Measurements from ENCODE around the gene HNRNPA0. TPM values are rescaled to one million over a fixed set of nuclear protein-coding genes. Genes with fewer than 3 reads are reported as not detected.

HNRNPA0 gene
- total and polyA plus RNA-seq, 2 donors (not counting 1 experiment from before 2014, with no cell fraction given), result 31.5 to 34.2 TPM

GRCh38 chr5:137714946-137715345, 39.2 kb downstream of the HNRNPA0 start:
- intact Hi-C loops (cut with micrococcal nuclease), result no loop called here
- Histone ChIP-seq H3K9ac (ENCODE audit: low read length) (no peak overlapping the region), H3K27ac (ENCODE audit: low read length in 2 of 2) (no peak overlapping the region), H3K4me1 (ENCODE audit: control insufficient read depth in 2 of 2, insufficient read depth in 2 of 2, low read length in 2 of 2) (no peaks in the 10 kb centered on the region), H3K4me3 (ENCODE audit: control extremely low read depth in 1 of 5, extremely low read depth in 1 of 5, insufficient read depth in 1 of 5, low read depth in 2 of 5, low read length in 4 of 5) (no peak overlapping the region), H3K4me2 (replicated peaks; ENCODE audit: low read depth, low read length, poor library complexity, severe bottlenecking) (no peak overlapping the region), H4K20me1 (ENCODE audit: control insufficient read depth, insufficient read depth, low read length, poor library complexity, severe bottlenecking) (no peaks in the 10 kb centered on the region), H3K9me3 (ENCODE audit: control extremely low read depth in 1 of 3, control insufficient read depth in 2 of 3, insufficient read depth in 1 of 3, low read length in 2 of 3) (peaks cover 0 to 4% (median 2%) of the 10 kb centered on the region in 3 donors), H3K36me3 (replicated peaks in 1 of 2; ENCODE audit: control extremely low read depth in 1 of 2, control insufficient read depth in 1 of 2, extremely low read depth in 1 of 2, insufficient read depth in 2 of 2, low read length in 1 of 2) (no peaks in the 10 kb centered on the region), H2AFZ (ENCODE audit: insufficient read depth, low read depth, low read length, poor library complexity, severe bottlenecking) (no peak overlapping the region), H3K79me2 (ENCODE audit: control insufficient read depth, insufficient read depth, low read length) (no peaks in the 10 kb centered on the region), H3K27me3 (replicated peaks in 1 of 4; ENCODE audit: control extremely low read depth in 1 of 4, control insufficient read depth in 3 of 4, insufficient read depth in 4 of 4, low read length in 3 of 4) (no peaks in the 10 kb centered on the region)
- POLR2A ChIA-PET, result no interaction called here
- Mint-ChIP-seq H3K9me3 (ENCODE audit: insufficient read depth) (no peaks in the 10 kb centered on the region), H3K27ac (no peak overlapping the region), H3K4me3 (no peak overlapping the region), H3K4me1 (no peaks in the 10 kb centered on the region), H3K27me3 (no peaks in the 10 kb centered on the region)
- TF ChIP-seq CTCF (IDR thresholded peaks at IDR 0.05) (no peak), EZH2 (IDR thresholded peaks at IDR 0.05; ENCODE audit: borderline replicate concordance, insufficient read depth, low read depth, low read length, poor library complexity, severe bottlenecking) (no peak)
- DNase-seq, result no peak
- ATAC-seq (ENCODE audit: low read depth), result no peak
- CTCF ChIA-PET, result no interaction called here

GRCh38 chr5:137714494-137714893, 39.7 kb downstream of the HNRNPA0 start:
- H4K20me1 ChIP-seq (ENCODE audit: control insufficient read depth, insufficient read depth, low read length, poor library complexity, severe bottlenecking), result no peaks in the 10 kb centered on the region
- no peak overlapping the region for H2AFZ ChIP-seq (ENCODE audit: insufficient read depth, low read depth, low read length, poor library complexity, severe bottlenecking)
- Mint-ChIP-seq H3K27me3 (no peaks in the 10 kb centered on the region), H3K27ac (no peak overlapping the region), H3K9me3 (ENCODE audit: insufficient read depth) (no peaks in the 10 kb centered on the region), H3K4me1 (no peaks in the 10 kb centered on the region), H3K4me3 (no peak overlapping the region)
- no peaks in the 10 kb centered on the region for H3K36me3 ChIP-seq (replicated peaks in 1 of 2; ENCODE audit: control extremely low read depth in 1 of 2, control insufficient read depth in 1 of 2, extremely low read depth in 1 of 2, insufficient read depth in 2 of 2, low read length in 1 of 2)
- no peak overlapping the region for H3K4me3 ChIP-seq (ENCODE audit: control extremely low read depth in 1 of 5, extremely low read depth in 1 of 5, insufficient read depth in 1 of 5, low read depth in 2 of 5, low read length in 4 of 5)
- H3K4me2 ChIP-seq (replicated peaks; ENCODE audit: low read depth, low read length, poor library complexity, severe bottlenecking), result no peak overlapping the region
- WGBS (ENCODE audit: insufficient coverage), result no CpG with 5 or more reads among the region's 2 CpGs
- H3K9ac ChIP-seq (ENCODE audit: low read length), result no peak overlapping the region
- no peak for ATAC-seq (ENCODE audit: low read depth)
- POLR2A ChIA-PET, result no interaction called here
- intact Hi-C loops (cut with micrococcal nuclease), result no loop called here
- TF ChIP-seq CTCF (IDR thresholded peaks at IDR 0.05), result no peak
- no peak for TF ChIP-seq EZH2 (IDR thresholded peaks at IDR 0.05; ENCODE audit: borderline replicate concordance, insufficient read depth, low read depth, low read length, poor library complexity, severe bottlenecking)
- no peaks in the 10 kb centered on the region for H3K27me3 ChIP-seq (replicated peaks in 1 of 4; ENCODE audit: control extremely low read depth in 1 of 4, control insufficient read depth in 3 of 4, insufficient read depth in 4 of 4, low read length in 3 of 4)
- no peaks in the 10 kb centered on the region for H3K79me2 ChIP-seq (ENCODE audit: control insufficient read depth, insufficient read depth, low read length)
- H3K4me1 ChIP-seq (ENCODE audit: control insufficient read depth in 2 of 2, insufficient read depth in 2 of 2, low read length in 2 of 2), result no peaks in the 10 kb centered on the region
- H3K27ac ChIP-seq (ENCODE audit: low read length in 2 of 2), result no peak overlapping the region
- H3K9me3 ChIP-seq (ENCODE audit: control extremely low read depth in 1 of 3, control insufficient read depth in 2 of 3, insufficient read depth in 1 of 3, low read length in 2 of 3), result peaks cover 0 to 4% (median 2%) of the 10 kb centered on the region in 3 donors
- DNase-seq, result no peak
- CTCF ChIA-PET, result no interaction called here

Data from B cell (primary cell).